SK-N-SH treated with all-trans-retinoic acid at 6 μM for 48 hours (cell line): ENCODE measurements around the gene KIF13A.

Source experiments
- ZFP30 ChIP-seq: fragments of 450-650 bp; formaldehyde crosslinking; IDR thresholded peaks from 2 replicates; pipeline ENCODE4 v1.5.0; 2022; ENCODE audit warnings: mild to moderate bottlenecking, moderate library complexity
- ZNF8 ChIP-seq: fragments of 450-650 bp; formaldehyde crosslinking; IDR thresholded peaks from 2 replicates; pipeline ENCODE4 v1.5.0; 2020; ENCODE audit warnings: mild to moderate bottlenecking, moderate library complexity

DNA sequence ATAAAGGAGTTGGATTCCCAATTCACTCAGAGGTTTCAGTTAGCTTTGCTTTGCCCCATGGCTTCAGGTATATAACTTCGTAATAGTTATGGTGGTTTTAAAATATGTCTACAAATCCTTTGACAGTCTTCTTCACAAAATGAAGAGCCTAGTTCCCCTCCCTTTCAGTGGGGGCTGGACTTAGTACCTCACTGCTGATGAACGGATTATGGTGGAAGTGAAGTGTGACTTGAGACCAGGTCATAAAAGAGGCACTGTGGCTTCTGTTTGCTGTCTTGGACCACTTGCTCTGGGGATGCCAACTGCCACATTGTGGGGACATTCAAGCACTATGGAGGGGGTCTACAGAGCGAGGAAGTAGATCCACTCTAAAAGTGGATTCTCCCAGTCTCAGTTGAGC lies 233.2 kb downstream of the KIF13A start:
- TF ChIP-seq ZFP30 (CRISPR knock-in tag) (no peak), ZNF8 (CRISPR knock-in tag) (no peak)
